Endometrial microvascular endothelial cells (primary cell): ENCODE results near the gene ASAP2. TPM values are rescaled to one million over a fixed set of nuclear protein-coding genes. Genes with fewer than 3 reads are reported as not detected.
"Not testable (repeated sequence)": the region's sequence is repeated elsewhere in the genome, so short reads cannot be mapped to it uniquely, and the experiment has no call there.

Experiments
- in situ Hi-C: cut with HindIII; loops from 2 replicates; pipeline ENCODE4 v1.10.0; 2017; ENCODE audit warnings: low sequenced_read_pairs, low pct_unique_long_range_greater_than_20kb; ENCODE audit errors: inconsistent ontology term
- total RNA-seq: library from RNA; depleted of rRNA; stranded (reverse); fragments of >200 nt; gene quantifications from one replicate; pipeline ENCODE4 v1.2.3, GENCODE V29; 2015; ENCODE audit errors: inconsistent ontology term

ASAP2 gene
- total RNA-seq, 1 donor from 2014 or later = 26.4 TPM

GRCh38 chr2:9262671-9263171, 56.1 kb downstream of the ASAP2 start:
- in situ Hi-C loops = no loop called here

- in situ Hi-C loops = no loop called here
Measured at GRCh38 chr2:9263428-9263827, 56.8 kb downstream of the ASAP2 start.

GRCh38 chr2:9264301-9264700, 57.7 kb downstream of the ASAP2 start:
- in situ Hi-C loops = no loop called here

- in situ Hi-C loops = no loop called here
Measured at GRCh38 chr2:9266711-9267110, 60.1 kb downstream of the ASAP2 start.

GRCh38 chr2:9267286-9267685, 60.7 kb downstream of the ASAP2 start:
- in situ Hi-C loops = not testable (repeated sequence)

GRCh38 chr2:9268301-9269080, 61.9 kb downstream of the ASAP2 start:
- in situ Hi-C loops = no loop called here

- in situ Hi-C loops = no loop called here
Measured at GRCh38 chr2:9269295-9269694, 62.7 kb downstream of the ASAP2 start.

- in situ Hi-C loops = no loop called here
Measured at GRCh38 chr2:9269695-9270360, 63.2 kb downstream of the ASAP2 start.

- in situ Hi-C loops = no loop called here
Measured at GRCh38 chr2:9271091-9271490, 64.5 kb downstream of the ASAP2 start.

- in situ Hi-C loops = no loop called here
Measured at GRCh38 chr2:9271691-9272090, 65.1 kb downstream of the ASAP2 start.

GRCh38 chr2:9273486-9274130, 67.0 kb downstream of the ASAP2 start:
- in situ Hi-C loops = no loop called here

- in situ Hi-C loops = no loop called here
Measured at GRCh38 chr2:9274701-9275343, 68.2 kb downstream of the ASAP2 start.

GRCh38 chr2:9275399-9275798, 68.8 kb downstream of the ASAP2 start:
- in situ Hi-C loops = no loop called here

- in situ Hi-C loops = no loop called here
Measured at GRCh38 chr2:9276074-9276473, 69.5 kb downstream of the ASAP2 start.

GRCh38 chr2:9276901-9277451, 70.4 kb downstream of the ASAP2 start:
- in situ Hi-C loops = no loop called here

- in situ Hi-C loops = no loop called here
Measured at GRCh38 chr2:9278439-9278838, 71.8 kb downstream of the ASAP2 start.

GRCh38 chr2:9279426-9279825, 72.8 kb downstream of the ASAP2 start:
- in situ Hi-C loops = no loop called here

- in situ Hi-C loops = no loop called here
Measured at GRCh38 chr2:9280224-9280623, 73.6 kb downstream of the ASAP2 start.

- in situ Hi-C loops = no loop called here
Measured at GRCh38 chr2:9281145-9281544, 74.5 kb downstream of the ASAP2 start.
